ENCODE measurements around the gene GIT1.

GIT1 gene

DNA sequence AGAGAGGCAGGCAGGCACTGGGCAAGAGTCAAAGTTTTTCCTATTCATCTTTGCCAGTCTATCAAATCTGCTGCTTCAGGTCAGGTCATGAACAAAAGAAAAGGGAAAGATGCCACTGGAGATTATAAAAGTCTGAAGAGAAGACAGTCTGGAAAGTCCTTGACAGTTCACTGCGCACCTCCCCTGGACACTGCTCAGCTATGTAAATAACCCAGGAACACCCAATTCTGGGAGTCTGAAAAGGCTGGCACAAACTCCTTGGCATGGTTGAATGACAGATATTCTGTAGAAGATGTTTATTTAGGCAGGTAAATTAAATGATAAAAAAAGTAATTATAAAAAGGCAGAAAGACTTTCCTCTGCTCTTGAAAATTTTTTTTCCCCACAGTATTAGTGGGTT lies 38.5 kb upstream of the GIT1 start:
- H3K36me3 ChIP-seq: peaks cover 13% of the 10 kb centered on the region
- TF ChIP-seq, protein P1, sequence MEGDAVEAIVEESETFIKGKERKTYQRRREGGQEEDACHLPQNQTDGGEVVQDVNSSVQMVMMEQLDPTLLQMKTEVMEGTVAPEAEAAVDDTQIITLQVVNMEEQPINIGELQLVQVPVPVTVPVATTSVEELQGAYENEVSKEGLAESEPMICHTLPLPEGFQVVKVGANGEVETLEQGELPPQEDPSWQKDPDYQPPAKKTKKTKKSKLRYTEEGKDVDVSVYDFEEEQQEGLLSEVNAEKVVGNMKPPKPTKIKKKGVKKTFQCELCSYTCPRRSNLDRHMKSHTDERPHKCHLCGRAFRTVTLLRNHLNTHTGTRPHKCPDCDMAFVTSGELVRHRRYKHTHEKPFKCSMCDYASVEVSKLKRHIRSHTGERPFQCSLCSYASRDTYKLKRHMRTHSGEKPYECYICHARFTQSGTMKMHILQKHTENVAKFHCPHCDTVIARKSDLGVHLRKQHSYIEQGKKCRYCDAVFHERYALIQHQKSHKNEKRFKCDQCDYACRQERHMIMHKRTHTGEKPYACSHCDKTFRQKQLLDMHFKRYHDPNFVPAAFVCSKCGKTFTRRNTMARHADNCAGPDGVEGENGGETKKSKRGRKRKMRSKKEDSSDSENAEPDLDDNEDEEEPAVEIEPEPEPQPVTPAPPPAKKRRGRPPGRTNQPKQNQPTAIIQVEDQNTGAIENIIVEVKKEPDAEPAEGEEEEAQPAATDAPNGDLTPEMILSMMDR (IDR thresholded peaks at IDR 0.05; ENCODE audit: low read depth, low read length): no peak
- no peak overlapping the region for H3K4me3 ChIP-seq (ENCODE audit: low read depth, low read length)
- no peaks in the 10 kb centered on the region for H3K27me3 ChIP-seq (ENCODE audit: insufficient read depth, low read depth, severe bottlenecking)
- H3K27ac ChIP-seq: no peak overlapping the region
- no peaks in the 10 kb centered on the region for H3K9me3 ChIP-seq (ENCODE audit: severe bottlenecking)
- no peak for DNase-seq

GRCh38 chr17:29625037-29625750 lies 35.7 kb upstream of the GIT1 start:
- DNase-seq: no peak
- Histone ChIP-seq H3K27me3 (ENCODE audit: insufficient read depth, low read depth, severe bottlenecking) (no peaks in the 10 kb centered on the region), H3K9me3 (ENCODE audit: severe bottlenecking) (no peaks in the 10 kb centered on the region), H3K36me3 (no peaks in the 10 kb centered on the region; the same call in 1 of the 2 replicates), H3K4me3 (ENCODE audit: low read depth, low read length) (no peak overlapping the region), H3K27ac (no peak overlapping the region)
- TF ChIP-seq, protein P1 (IDR thresholded peaks at IDR 0.05; ENCODE audit: low read depth, low read length): no peak

DNA sequence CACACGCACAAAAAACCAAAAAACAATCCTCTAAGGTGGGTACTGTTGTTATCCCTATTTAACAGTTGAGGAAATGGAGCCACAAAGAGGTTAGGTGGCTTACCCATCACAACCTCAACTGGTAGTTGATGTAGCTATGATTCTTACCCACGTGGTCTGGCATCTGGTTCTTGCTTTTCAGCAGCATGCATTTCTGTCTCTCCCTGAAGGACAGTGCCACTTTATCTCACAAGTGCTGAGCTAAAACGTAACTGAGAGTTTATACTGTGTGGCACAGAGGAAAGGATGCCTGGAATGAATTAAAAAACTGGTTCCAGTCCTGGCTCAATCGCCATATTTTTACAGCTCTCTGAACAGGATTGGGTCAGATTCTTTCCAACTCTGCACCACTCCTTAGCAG lies 35.1 kb upstream of the GIT1 start:
- H3K4me3 ChIP-seq (ENCODE audit: low read depth, low read length): no peak overlapping the region
- DNase-seq: no peak
- H3K9me3 ChIP-seq (ENCODE audit: severe bottlenecking): no peaks in the 10 kb centered on the region
- TF ChIP-seq, protein P1 (IDR thresholded peaks at IDR 0.05; ENCODE audit: low read depth, low read length): no peak
- H3K27ac ChIP-seq: no peak overlapping the region
- H3K27me3 ChIP-seq (ENCODE audit: insufficient read depth, low read depth, severe bottlenecking): no peaks in the 10 kb centered on the region
- no peaks in the 10 kb centered on the region; the same call in 1 of the 2 replicates for H3K36me3 ChIP-seq

GRCh38 chr17:29623283-29623647 lies 33.8 kb upstream of the GIT1 start:
- Histone ChIP-seq H3K27me3 (ENCODE audit: insufficient read depth, low read depth, severe bottlenecking) (no peaks in the 10 kb centered on the region), H3K9me3 (ENCODE audit: severe bottlenecking) (no peaks in the 10 kb centered on the region), H3K27ac (peak overlapping the region; percentile 53)

GRCh38 chr17:29622337-29623282 lies 33.2 kb upstream of the GIT1 start, which contains the start of gene CORO6:
Gene CORO6, minus strand, starts transcription at chr17:29622912. Its CDS starts 1,491 bp downstream, at chr17:29621421.
- DNase-seq: peak; percentile 46
- no peaks in the 10 kb centered on the region; the same call in 1 of the 2 replicates for H3K36me3 ChIP-seq
- peak within 1 kb of the TSS; percentile 53 for H3K27ac ChIP-seq
- no peaks in the 10 kb centered on the region for H3K27me3 ChIP-seq (ENCODE audit: insufficient read depth, low read depth, severe bottlenecking)
- TF ChIP-seq, protein P1 (IDR thresholded peaks at IDR 0.05; ENCODE audit: low read depth, low read length): no peak
- H3K4me3 ChIP-seq (ENCODE audit: low read depth, low read length): peak within 1 kb of the TSS; percentile 49
- H3K9me3 ChIP-seq (ENCODE audit: severe bottlenecking): no peaks in the 10 kb centered on the region

More at GRCh38 chr17:29623283-29623647, 33.8 kb upstream of the GIT1 start:
- Histone ChIP-seq H3K4me3 (ENCODE audit: low read depth, low read length) (peak overlapping the region; percentile 49), H3K36me3 (no peaks in the 10 kb centered on the region; the same call in 1 of the 2 replicates)
- DNase-seq: no peak
- TF ChIP-seq, protein P1 (IDR thresholded peaks at IDR 0.05; ENCODE audit: low read depth, low read length): no peak

Data from WERI-Rb-1 (cell line).